Body of pancreas (tissue), 4 donors: ENCODE measurements around the gene PLK5. TPM values are rescaled to one million over a fixed set of nuclear protein-coding genes. Genes with fewer than 3 reads are reported as not detected.

Experiments
- ATAC-seq: fragments of 150-250 bp; one replicate; pipeline ENCODE4 v1.9.1; 2016
- DNase-seq, 4 donors: peaks; one replicate each; pipeline ENCODE4 v3.0.0-alpha.2; 2019
- H3K27ac ChIP-seq, 4 donors: fragments of 200-600 bp; sonication (generic); 1 replicate in 3 of 4; 2 replicates in 1 of 4; pipeline versions ENCODE4 v1.5.1 to v1.6.1; 2016 to 2019; ENCODE audit warnings: mild to moderate bottlenecking in 1 of 4, mixed read lengths in 1 of 4, moderate library complexity in 1 of 4
- H3K27me3 ChIP-seq, 2 donors: fragments of 200-600 bp; sonication (generic); one replicate each; pipeline ENCODE4 v1.6.0; 2016; ENCODE audit warnings: mild to moderate bottlenecking in 1 of 2
- H3K36me3 ChIP-seq, 2 donors: fragments of 200-600 bp; sonication (generic); replicated peaks in 1 of 2; 2 replicates each; pipeline ENCODE4 v1.5.1; 2016; ENCODE audit warnings: low read depth in 2 of 2; ENCODE audit not compliant: insufficient read depth in 1 of 2
- H3K4me1 ChIP-seq: fragments of 200-600 bp; sonication (generic); one replicate; pipeline ENCODE4 v1.6.0; 2016
- H3K4me3 ChIP-seq, 2 donors: fragments of 200-600 bp; sonication (generic); 1 replicate in 1 of 2; 2 replicates in 1 of 2; pipeline ENCODE4 v1.5.1; 2016 to 2019
- H3K9me3 ChIP-seq, 3 donors: fragments of 200-600 bp; sonication (generic); 1 replicate in 2 of 3; 2 replicates in 1 of 3; pipeline ENCODE4 v1.5.1; 2016
- POLR2A ChIP-seq, 3 donors: fragments of 450-650 bp; IDR thresholded peaks; one replicate each; pipeline ENCODE4 v1.6.1; 2016; ENCODE audit warnings: antibody characterized with exemption in 3 of 3, mild to moderate bottlenecking in 2 of 3
- WGBS, 2 donors: methylation state at CpG; one replicate each; pipeline ENCODE4 v1.1.5; 2017; 5-methylcytosine and 5-hydroxymethylcytosine counted together
- intact Hi-C: fragments of 100-400 bp; cut with DNase I; formaldehyde crosslinking; loops from one replicate; pipeline ENCODE4 v1.15.1; 2023
- total RNA-seq, 2 donors: library from RNA; depleted of rRNA; stranded (reverse); fragments of >200 nt; gene quantifications; one replicate each; pipeline ENCODE4 v1.1.0, GENCODE V29; 2016
- TF ChIP-seq, protein P1 (sequence below), 7 experiments: fragments of 450-650 bp in 4 of 7; fragments of 200-600 bp in 3 of 7; sonication (generic) in 3 of 7; IDR thresholded peaks; one replicate each; pipeline ENCODE4 v1.5.1; 2016 to 2019; ENCODE audit warnings: antibody characterized with exemption in 7 of 7

Gene PLK5
- total RNA-seq, 2 donors from 2014 or later: not detected

DNA sequence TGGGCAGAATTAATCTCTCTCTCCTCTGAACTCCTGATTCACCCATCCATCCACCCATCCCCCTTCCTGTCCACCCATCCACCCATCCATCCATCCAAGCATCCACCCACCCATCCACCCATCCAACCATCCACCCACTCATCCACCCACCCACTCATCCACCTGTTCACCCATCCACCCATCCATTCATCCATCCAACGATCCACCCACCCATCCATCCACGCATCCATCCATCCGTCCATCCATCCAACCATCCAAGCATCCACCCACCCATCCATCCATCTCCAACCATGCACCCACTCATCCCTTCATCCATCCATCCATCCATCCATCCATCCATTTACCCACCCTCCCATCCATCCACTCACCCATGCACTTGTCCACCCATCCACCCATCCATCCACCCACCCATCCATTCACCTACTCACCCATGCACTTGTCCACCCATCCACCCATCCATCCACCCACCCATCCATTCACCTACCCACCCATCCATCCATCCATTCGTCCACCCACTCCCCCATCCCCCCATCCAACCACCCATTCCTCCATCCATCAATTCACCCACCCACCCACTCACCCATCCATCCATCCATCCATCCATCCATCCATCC is 25.6 kb downstream of the PLK5 start:
- Histone ChIP-seq H3K4me3 (no peak overlapping the region), H3K36me3 (no peaks in the 10 kb centered on the region), H3K4me1 (peaks cover 3% of the 10 kb centered on the region), H3K27me3 (peaks cover 0 to 9% of the 10 kb centered on the region in 2 donors), H3K27ac (no peak overlapping the region), H3K9me3 (no peaks in the 10 kb centered on the region)
- no peak for ATAC-seq
- TF ChIP-seq, protein P1, sequence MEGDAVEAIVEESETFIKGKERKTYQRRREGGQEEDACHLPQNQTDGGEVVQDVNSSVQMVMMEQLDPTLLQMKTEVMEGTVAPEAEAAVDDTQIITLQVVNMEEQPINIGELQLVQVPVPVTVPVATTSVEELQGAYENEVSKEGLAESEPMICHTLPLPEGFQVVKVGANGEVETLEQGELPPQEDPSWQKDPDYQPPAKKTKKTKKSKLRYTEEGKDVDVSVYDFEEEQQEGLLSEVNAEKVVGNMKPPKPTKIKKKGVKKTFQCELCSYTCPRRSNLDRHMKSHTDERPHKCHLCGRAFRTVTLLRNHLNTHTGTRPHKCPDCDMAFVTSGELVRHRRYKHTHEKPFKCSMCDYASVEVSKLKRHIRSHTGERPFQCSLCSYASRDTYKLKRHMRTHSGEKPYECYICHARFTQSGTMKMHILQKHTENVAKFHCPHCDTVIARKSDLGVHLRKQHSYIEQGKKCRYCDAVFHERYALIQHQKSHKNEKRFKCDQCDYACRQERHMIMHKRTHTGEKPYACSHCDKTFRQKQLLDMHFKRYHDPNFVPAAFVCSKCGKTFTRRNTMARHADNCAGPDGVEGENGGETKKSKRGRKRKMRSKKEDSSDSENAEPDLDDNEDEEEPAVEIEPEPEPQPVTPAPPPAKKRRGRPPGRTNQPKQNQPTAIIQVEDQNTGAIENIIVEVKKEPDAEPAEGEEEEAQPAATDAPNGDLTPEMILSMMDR (IDR thresholded peaks at IDR 0.05): no peak
- TF ChIP-seq POLR2A (IDR thresholded peaks at IDR 0.05): no peak
- DNase-seq: no peak
- intact Hi-C loops: loop anchor here (5.0 to 10.0 kb wide), 2 partner anchors 115 to 218 kb away; no protein-coding TSS in a partner anchor
- whole genome bisulfite sequencing, 2 donors: 61 to 66% methylated on average over 4 of the region's 4 CpGs

DNA sequence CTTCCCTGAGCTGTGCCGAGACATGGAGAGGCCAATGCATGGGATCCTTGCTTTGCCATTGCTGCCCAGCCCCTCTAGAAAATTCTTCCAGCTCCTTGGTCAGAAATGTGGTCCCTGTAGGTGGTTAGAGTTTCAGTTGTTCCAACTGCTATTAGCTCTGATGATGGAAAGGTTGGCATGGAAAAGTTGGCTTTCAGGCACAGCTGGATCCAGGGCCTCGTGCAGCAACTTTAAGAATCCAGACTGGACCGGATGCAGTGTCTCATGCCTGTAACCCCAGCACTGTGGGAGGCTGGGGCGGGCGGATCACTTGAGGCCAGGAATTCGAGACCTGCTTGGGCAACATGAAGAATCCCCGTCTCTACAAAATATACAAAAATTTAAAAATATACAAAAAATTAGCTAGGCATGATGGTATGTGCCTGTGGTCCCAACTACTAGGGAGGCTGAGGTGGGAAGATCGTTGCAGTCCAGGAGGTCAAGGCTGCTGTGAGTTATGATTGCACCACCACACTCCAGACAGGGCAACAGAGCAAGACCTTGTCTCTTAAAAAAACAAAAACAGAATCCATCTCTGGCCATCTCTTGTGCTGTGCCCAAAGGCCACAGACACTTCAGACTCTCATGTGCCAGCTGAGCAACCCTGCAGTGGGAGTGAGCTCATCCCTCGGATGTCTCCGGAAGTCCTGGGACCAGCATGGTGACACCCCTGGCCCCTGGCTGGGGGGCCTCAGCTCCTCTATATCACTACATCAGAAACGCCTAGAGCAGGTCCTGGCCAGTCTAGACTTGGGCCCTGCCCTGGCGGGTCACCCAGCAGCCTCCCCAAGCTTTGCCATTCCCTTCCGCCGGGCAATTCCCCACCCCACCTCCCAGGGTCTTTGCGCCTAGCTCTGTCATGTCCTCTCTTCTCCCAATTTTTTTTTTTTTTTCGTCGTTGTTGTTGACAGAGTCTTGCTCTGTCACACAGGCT is 27.5 kb downstream of the PLK5 start:
- no peaks in the 10 kb centered on the region for H3K36me3 ChIP-seq
- WGBS, 2 donors: 70% methylated on average over 15 of the region's 17 CpGs
- H3K4me1 ChIP-seq: no peaks in the 10 kb centered on the region
- TF ChIP-seq, protein P1 (IDR thresholded peaks at IDR 0.05): no peak
- TF ChIP-seq POLR2A (IDR thresholded peaks at IDR 0.05): no peak
- intact Hi-C loops: no loop called here
- no peaks in the 10 kb centered on the region for H3K27me3 ChIP-seq
- DNase-seq (no peak), ATAC-seq (no peak)
- no peaks in the 10 kb centered on the region for H3K9me3 ChIP-seq
- H3K27ac ChIP-seq: no peak overlapping the region
- no peak overlapping the region for H3K4me3 ChIP-seq

DNA sequence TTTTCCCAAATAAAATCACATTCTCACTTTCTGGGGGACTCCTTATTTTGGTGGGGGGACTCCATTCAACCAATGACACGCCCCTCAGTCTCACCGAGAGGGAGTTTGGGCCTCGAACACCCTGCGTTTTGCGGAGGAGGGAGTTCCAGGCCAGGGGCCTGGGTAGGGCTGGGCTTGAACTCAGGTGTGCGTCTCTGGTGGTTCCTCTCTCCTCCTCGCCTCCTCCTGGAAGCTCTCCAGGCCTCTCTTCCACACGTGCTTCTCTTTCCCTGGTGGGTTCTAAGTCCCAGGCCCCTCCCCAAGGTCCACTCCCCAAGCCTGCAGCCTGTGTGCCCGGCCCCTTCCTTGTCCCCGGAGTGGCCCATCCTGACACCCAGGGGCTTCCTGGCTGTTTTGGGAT is 29.5 kb downstream of the PLK5 start:
- H3K9me3 ChIP-seq: no peaks in the 10 kb centered on the region
- H3K27ac ChIP-seq: no peak overlapping the region
- no peaks in the 10 kb centered on the region for H3K4me1 ChIP-seq
- H3K36me3 ChIP-seq: no peaks in the 10 kb centered on the region
- 86 to 89% methylated on average over 10 of the region's 10 CpGs for WGBS, 2 donors
- DNase-seq: no peak
- intact Hi-C loops: no loop called here
- no peak for ATAC-seq
- TF ChIP-seq, protein P1 (IDR thresholded peaks at IDR 0.05): no peak
- no peak for TF ChIP-seq POLR2A (IDR thresholded peaks at IDR 0.05)
- no peaks in the 10 kb centered on the region for H3K27me3 ChIP-seq
- no peak overlapping the region for H3K4me3 ChIP-seq

DNA sequence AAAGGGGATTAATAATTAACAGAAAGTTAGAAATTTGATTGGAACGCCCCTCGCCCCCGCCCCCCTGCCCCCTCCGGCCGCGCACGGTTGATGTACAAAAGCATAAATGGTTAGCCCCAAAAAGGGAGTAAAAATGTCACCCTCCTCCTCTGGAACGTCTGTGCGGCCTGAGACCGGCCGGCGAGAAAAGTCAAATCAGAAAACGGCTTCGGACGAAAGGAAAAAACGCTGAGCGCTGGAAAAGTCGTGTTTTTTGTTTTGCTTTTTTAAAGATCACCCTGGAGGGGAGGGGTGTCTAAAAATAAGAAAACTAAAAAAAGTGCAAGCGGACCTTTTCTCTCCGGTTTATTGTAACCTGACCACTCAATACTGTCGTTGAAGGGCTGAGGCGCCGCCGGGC is 31.1 kb downstream of the PLK5 start:
- intact Hi-C loops: no loop called here
- Histone ChIP-seq H3K9me3 (no peaks in the 10 kb centered on the region), H3K27ac (no peak overlapping the region), H3K4me3 (no peak overlapping the region), H3K36me3 (no peaks in the 10 kb centered on the region), H3K4me1 (no peaks in the 10 kb centered on the region), H3K27me3 (no peaks in the 10 kb centered on the region)
- ATAC-seq (no peak), DNase-seq (no peak)
- TF ChIP-seq, protein P1 (IDR thresholded peaks at IDR 0.05): no peak
- TF ChIP-seq POLR2A (IDR thresholded peaks at IDR 0.05): no peak
- WGBS, 2 donors: 81 to 87% methylated on average over 24 of the region's 24 CpGs
